Measurements from ENCODE around the gene PKP3. TPM values are rescaled to one million over a fixed set of nuclear protein-coding genes. Genes with fewer than 3 reads are reported as not detected.

PKP3 gene
- total RNA-seq, 6 donors from 2014 or later = 33.4 to 86.3 (median 55.2) TPM

DNA sequence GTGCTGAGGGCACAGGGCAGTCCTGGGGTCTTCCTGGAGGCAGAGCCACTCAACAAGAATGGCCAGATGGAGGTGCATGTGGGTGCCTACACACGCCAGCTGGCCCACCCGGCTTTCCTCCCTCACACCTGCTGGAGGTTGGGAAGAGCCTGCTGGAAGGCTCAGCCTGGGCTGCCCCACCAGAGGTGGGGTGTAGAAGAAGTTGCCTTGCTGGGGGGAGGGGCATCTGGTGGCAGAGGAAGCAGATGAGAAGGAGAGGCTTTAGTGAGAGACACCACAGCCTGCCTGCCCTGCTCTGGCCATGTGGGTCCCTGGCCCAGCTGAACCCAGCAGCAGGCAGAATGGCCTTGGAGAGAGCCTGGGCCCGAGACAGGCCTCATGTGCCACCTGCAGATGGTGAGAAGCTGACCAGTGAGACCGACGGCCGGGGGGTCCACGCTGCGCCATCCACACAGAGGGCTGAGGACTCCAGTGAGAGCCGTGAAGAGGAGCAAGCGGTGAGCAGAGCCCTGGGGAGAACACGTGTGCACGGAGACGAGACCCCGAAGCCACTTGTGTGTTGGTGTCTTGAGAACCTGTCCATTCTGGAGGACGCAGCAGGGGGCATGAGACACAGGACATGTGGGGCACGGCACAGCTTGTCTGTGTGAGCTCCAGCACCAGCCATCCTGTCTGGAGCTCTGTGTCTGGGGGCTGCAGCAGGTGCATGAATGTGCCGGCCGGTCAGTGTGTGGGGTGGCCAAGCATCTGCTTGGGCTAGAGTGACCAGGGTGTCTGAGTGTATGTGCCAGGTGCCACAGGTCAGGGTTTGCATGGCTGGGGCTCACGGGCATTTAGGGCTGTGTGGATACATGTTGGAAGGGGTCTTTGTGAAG is 22.1 kb upstream of the PKP3 start:
- peak in 1 of 2 donors; percentile 6 for ATAC-seq (ENCODE audit: low FRiP score in 2 of 2)
- DNase-seq = peak in 1 of 2 donors; percentile 72
- no peak overlapping the region for H3K4me3 ChIP-seq
- 83 to 85% methylated on average over 14 to 19 of the region's 19 CpGs for WGBS, 2 donors
- H3K27me3 ChIP-seq = peaks cover 0 to 26% (median 13%) of the 10 kb centered on the region in 4 donors
- no peak overlapping the region for H3K27ac ChIP-seq
- no peaks in the 10 kb centered on the region for H3K36me3 ChIP-seq
- H3K4me1 ChIP-seq = peaks cover 8 to 13% (median 9%) of the 10 kb centered on the region in 4 donors
- no peaks in the 10 kb centered on the region for H3K9me3 ChIP-seq
- no peak for TF ChIP-seq POLR2AphosphoS5 (IDR thresholded peaks at IDR 0.05)
- no peak for TF ChIP-seq POLR2A (IDR thresholded peaks at IDR 0.05)
- no peak for TF ChIP-seq EP300 (IDR thresholded peaks at IDR 0.05)
- TF ChIP-seq, protein P1, sequence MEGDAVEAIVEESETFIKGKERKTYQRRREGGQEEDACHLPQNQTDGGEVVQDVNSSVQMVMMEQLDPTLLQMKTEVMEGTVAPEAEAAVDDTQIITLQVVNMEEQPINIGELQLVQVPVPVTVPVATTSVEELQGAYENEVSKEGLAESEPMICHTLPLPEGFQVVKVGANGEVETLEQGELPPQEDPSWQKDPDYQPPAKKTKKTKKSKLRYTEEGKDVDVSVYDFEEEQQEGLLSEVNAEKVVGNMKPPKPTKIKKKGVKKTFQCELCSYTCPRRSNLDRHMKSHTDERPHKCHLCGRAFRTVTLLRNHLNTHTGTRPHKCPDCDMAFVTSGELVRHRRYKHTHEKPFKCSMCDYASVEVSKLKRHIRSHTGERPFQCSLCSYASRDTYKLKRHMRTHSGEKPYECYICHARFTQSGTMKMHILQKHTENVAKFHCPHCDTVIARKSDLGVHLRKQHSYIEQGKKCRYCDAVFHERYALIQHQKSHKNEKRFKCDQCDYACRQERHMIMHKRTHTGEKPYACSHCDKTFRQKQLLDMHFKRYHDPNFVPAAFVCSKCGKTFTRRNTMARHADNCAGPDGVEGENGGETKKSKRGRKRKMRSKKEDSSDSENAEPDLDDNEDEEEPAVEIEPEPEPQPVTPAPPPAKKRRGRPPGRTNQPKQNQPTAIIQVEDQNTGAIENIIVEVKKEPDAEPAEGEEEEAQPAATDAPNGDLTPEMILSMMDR (IDR thresholded peaks at IDR 0.05) = no peak

DNA sequence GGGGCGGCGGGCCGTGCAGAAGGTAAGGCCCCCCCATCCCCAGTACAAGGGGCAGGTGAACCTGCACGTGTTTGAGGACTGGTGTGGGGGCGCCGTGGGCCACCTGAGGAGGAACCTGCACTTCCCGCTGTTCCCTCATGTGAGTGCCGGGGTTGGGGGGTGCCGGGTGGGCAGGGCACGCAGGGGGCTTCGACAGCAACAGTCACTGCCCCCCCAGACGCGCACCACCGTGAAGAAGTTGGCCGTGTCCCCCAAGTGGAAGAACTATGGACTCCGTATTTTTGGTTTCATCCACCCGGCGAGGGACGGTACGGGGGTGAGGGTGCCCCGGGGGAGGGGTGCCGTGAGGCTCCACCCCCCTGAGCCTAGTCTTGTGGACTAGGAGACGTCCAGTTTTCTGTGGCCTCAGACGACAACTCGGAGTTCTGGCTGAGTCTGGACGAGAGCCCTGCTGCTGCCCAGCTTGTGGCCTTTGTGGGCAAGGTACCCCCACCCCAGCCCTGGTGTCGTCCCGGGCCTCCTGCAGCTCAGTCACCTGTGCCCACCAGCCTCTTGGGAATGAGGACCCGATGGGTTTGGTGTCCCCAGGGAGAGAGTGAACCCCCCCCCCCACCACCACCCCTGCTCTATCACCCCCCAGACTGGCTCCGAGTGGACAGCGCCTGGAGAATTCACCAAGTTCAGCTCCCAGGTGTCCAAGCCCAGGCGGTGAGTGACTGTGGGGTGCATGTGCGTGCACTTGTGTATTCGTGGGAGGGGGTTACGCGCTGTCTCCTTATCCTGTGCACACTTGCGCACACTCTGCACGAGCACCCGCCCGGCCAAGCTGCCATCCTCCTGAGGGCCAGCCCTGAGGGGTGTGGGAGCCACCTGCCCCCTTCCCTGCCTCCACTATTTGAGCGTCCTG is 20.9 kb upstream of the PKP3 start:
- H3K36me3 ChIP-seq = no peaks in the 10 kb centered on the region
- no peak overlapping the region for H3K27ac ChIP-seq
- H3K4me1 ChIP-seq = peaks cover 8 to 13% (median 9%) of the 10 kb centered on the region in 4 donors
- 83 to 90% methylated on average over 37 to 39 of the region's 41 CpGs for WGBS, 2 donors
- H3K9me3 ChIP-seq = no peaks in the 10 kb centered on the region
- DNase-seq (peak in 1 of 2 donors; percentile 75), ATAC-seq (ENCODE audit: low FRiP score in 2 of 2) (no peak)
- TF ChIP-seq, protein P1 (IDR thresholded peaks at IDR 0.05) = no peak
- TF ChIP-seq POLR2A (IDR thresholded peaks at IDR 0.05) (no peak), EP300 (IDR thresholded peaks at IDR 0.05) (no peak), POLR2AphosphoS5 (IDR thresholded peaks at IDR 0.05) (no peak)
- H3K4me3 ChIP-seq = no peak overlapping the region
- H3K27me3 ChIP-seq = peaks cover 0 to 20% (median 8%) of the 10 kb centered on the region in 4 donors

DNA sequence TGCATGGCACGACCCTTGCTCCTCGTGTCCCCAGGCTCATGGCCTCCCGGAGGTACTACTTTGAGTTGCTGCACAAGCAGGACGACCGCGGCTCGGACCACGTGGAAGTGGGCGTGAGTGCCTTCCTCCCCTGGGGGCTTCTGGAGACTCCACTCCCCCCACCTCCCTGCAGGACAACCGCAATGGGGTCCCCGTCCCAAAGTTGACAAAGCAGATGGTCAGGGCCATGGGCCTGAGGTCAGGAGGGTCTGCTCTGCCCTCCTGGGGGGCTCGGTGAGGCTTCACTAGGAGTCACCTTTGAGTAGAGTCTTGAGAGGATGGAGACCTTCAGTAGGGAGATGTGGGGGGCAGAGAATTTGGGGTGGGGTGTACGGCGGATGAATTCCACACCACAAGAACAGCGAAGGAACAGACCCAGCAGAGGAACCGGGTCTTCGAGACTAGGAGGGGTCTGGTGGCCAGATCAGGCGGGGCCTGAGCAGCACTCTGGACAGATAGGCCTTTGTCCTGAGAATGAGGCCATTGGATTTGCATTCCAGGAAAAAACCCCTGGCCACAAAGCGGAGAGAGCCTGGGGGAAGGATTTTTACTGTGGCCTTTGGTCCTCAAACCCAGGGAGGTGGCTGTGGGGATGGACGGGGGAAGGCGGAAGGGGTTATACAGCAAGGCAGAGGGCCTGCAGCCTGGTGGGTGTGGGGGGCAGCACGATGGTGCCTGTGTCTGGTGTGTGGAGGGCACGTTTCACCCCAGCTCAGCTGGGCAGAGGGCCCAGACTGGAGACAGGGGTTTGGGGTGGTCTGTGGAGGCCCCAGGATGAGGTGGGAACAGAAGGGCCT is 20.1 kb upstream of the PKP3 start:
- H3K4me1 ChIP-seq = peaks cover 0 to 4% (median under 1%) of the 10 kb centered on the region in 4 donors
- TF ChIP-seq POLR2A (IDR thresholded peaks at IDR 0.05) (no peak), POLR2AphosphoS5 (IDR thresholded peaks at IDR 0.05) (no peak), EP300 (IDR thresholded peaks at IDR 0.05) (no peak)
- TF ChIP-seq, protein P1 (IDR thresholded peaks at IDR 0.05) = no peak
- no peaks in the 10 kb centered on the region for H3K9me3 ChIP-seq
- peaks cover 0 to 12% (median 2%) of the 10 kb centered on the region in 4 donors for H3K27me3 ChIP-seq
- no peak overlapping the region for H3K4me3 ChIP-seq
- ATAC-seq (ENCODE audit: low FRiP score in 2 of 2) (no peak), DNase-seq (no peak)
- no peaks in the 10 kb centered on the region for H3K36me3 ChIP-seq
- H3K27ac ChIP-seq = no peak overlapping the region
- WGBS, 2 donors = 91 to 92% methylated on average over 17 to 23 of the region's 23 CpGs

Data from upper lobe of left lung (tissue), 6 donors.